PFSK-1 (cell line): ENCODE measurements around the gene FOXC1.

Source experiments
- FOXP2 ChIP-seq: optimal IDR thresholded peaks from 2 replicates; pipeline ENCODE3; 2011; ENCODE audit warnings: borderline replicate concordance, control low read depth, inconsistent platforms; ENCODE audit not compliant: insufficient read depth; ENCODE audit errors: extremely low read length, extremely low read depth
- POLR2AphosphoS5 ChIP-seq: IDR thresholded peaks from 2 replicates; pipeline ENCODE4 v1.6.1; 2012; ENCODE audit warnings: low read depth, mild to moderate bottlenecking, control low read depth, low read length, moderate library complexity
- REST ChIP-seq, 2 experiments: IDR thresholded peaks; 2 replicates each; pipeline versions ENCODE4 v1.6.1 to v1.8.0; 2011 to 2012; ENCODE audit warnings: low read depth in 2 of 2, low read length in 2 of 2, control low read depth in 1 of 2, inconsistent platforms in 1 of 2, mild to moderate bottlenecking in 1 of 2, moderate library complexity in 1 of 2; ENCODE audit not compliant: insufficient read depth in 1 of 2
- SIN3A ChIP-seq: IDR thresholded peaks from 2 replicates; pipeline ENCODE4 v1.6.1; 2012; ENCODE audit warnings: mild to moderate bottlenecking, low read length, moderate library complexity, borderline replicate concordance; ENCODE audit not compliant: insufficient read depth
- TAF1 ChIP-seq: IDR thresholded peaks from 2 replicates; pipeline ENCODE4 v1.6.1; 2012; ENCODE audit warnings: low read length, control low read depth, borderline replicate concordance; ENCODE audit not compliant: insufficient read depth

FOXC1 gene

GRCh38 chr6:1579096-1579495 is 30.6 kb upstream of the FOXC1 start:
- no peak for TF ChIP-seq FOXP2
- no peak for TF ChIP-seq POLR2AphosphoS5
- TF ChIP-seq REST (IDR thresholded peaks at IDR 0.05; ENCODE audit: insufficient read depth in 1 of 2, low read depth in 2 of 2, low read length in 2 of 2) = no peak
- TF ChIP-seq SIN3A = no peak
- no peak for TF ChIP-seq TAF1

GRCh38 chr6:1580109-1580508 is 29.6 kb upstream of the FOXC1 start:
- TF ChIP-seq FOXP2 (no peak), SIN3A (no peak), TAF1 (no peak)

- no peak for TF ChIP-seq POLR2AphosphoS5
- no peak for TF ChIP-seq FOXP2
- no peak for TF ChIP-seq REST (IDR thresholded peaks at IDR 0.05; ENCODE audit: insufficient read depth in 1 of 2, low read depth in 2 of 2, low read length in 2 of 2)
- no peak for TF ChIP-seq TAF1
- no peak for TF ChIP-seq SIN3A
These were observed 29.1 kb upstream of the FOXC1 start for GRCh38 chr6:1580585-1580984.

- TF ChIP-seq POLR2AphosphoS5 = no peak
- TF ChIP-seq TAF1 = no peak
- no peak for TF ChIP-seq REST (IDR thresholded peaks at IDR 0.05; ENCODE audit: insufficient read depth in 1 of 2, low read depth in 2 of 2, low read length in 2 of 2)
These were observed 28.4 kb upstream of the FOXC1 start for GRCh38 chr6:1581120-1581991.

GRCh38 chr6:1584146-1584545 is 25.6 kb upstream of the FOXC1 start:
- TF ChIP-seq SIN3A (no peak), FOXP2 (no peak), REST (IDR thresholded peaks at IDR 0.05; ENCODE audit: insufficient read depth in 1 of 2, low read depth in 2 of 2, low read length in 2 of 2) (no peak), POLR2AphosphoS5 (no peak), TAF1 (no peak)
